NCI-H510A treated with DMSO at 0.1 percent for 48 hours (cell line): ENCODE results near the gene RGS6.

ENCODE experiments used
- DNase-seq: peaks from one replicate; lab custom pipeline; 2025; lab: John Stamatoyannopoulos, UW

The RGS6 gene

DNA sequence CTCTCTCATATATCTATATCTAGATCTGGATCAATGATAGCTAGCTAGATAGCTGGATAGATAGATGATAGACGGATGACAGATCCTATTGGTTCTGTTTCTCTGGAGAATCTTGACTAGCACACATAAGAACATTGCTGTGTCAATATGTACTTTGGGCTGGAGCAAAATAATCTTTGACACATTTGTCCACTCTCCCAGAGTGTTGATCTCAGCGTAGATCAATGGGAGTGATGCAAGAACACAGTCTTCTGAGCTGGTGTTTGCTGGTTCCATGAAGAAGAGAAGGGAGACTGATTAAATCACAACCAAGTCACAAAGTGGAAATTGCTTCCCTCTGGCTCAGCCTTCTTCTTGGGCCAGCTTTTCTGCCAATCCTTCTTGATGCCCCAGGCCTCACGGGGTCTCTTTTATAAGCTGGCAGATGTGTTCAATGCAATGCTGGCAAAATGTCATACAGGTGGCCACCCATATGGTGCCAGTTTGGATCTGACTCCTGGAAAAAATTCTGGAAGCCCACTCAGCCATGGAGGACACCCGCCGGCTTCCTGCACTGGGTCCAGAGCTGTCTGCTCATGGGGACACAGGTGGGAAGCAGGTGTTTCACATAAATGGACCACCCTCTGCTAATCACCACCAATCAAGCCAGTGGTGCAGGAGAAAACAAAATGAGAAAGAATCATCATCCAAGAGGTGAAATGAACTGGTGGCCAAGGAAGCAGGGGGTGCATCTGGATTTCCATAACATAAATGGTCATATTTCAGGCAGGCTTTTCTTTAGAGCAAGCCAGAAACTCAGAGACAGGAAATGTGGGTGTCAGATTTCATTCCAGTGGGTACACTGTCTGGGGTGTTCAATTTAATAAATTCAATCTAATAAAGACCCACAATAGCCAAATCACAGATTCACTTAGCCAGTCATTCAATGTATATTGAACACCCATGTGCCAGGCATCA is 651.4 kb downstream of the RGS6 start:
- DNase-seq, result no peak

DNA sequence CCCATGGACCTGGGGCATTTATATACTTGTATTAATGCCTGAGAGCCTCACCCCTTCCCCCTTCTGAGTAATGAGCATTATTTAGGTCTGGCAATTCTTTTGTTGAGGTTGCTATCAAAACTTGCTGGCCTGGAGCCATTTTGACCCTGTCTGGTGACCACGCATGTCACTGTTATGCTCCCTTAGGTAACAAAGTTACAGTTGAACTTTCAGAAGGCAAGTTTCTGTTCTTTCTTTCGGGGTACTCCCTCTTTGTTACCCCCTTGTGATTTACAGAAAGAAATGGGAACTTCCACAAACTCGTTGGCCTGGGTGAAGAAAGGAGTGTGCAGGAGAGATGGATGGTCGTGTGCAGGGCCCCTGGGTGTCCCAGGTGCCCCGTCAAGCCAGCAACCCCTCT is 656.3 kb downstream of the RGS6 start:
- no peak for DNase-seq

DNA sequence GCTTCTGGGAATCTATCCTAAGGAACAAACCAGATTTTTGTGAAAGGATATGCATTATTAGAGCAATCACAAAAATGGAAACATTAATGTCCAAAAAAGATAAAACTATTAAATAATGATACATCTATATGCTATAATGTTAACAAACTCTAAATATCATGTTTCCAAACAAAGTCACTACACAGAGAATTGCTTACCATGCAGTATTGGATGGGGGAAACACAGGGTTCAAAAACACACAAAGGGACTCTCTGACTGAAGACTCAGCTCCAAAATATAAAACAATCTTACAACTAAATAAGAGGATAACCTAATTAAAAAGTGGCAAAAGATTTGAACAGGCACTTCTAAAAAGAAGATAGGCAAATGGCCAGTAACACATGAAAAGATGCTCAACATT is 657.4 kb downstream of the RGS6 start:
- DNase-seq, result no peak

DNA sequence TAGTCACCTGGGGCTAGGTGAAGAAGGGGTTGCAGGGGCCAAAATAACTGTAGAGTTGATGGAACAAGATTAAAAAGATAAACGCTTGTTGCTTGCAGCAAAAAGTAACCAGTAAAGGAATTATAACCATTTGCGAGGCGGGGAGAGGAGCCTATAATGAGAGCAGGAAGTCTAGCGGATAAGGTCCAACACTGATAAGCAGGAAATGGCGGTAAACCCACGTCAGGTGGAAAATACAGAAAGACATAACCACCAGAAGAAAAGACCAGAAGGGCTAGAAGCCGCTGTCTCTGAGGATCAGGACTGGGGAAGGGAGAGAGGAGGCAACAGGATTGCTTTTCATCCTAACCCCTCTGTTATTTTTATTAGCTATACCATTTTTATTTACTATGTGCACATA is 658.3 kb downstream of the RGS6 start:
- no peak for DNase-seq

DNA sequence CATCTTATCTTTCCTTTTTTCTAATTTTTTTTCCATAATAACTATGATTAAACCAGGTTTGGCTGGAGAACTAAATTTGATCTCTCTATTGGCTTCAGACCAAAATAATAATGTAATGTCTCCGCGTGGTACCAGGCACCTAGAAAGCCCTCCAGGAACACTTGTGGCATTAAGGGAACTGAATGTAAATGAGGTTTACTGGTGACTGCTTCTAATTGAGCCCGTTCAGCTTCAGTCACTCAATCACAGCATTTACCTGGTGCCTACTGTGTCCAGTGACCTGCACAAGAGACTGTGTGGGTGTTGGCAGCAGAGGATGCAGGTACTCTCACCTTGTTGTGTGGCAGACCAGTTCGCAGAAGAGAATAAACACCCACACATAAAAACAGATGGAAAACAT is 659.2 kb downstream of the RGS6 start:
- DNase-seq, result no peak

DNA sequence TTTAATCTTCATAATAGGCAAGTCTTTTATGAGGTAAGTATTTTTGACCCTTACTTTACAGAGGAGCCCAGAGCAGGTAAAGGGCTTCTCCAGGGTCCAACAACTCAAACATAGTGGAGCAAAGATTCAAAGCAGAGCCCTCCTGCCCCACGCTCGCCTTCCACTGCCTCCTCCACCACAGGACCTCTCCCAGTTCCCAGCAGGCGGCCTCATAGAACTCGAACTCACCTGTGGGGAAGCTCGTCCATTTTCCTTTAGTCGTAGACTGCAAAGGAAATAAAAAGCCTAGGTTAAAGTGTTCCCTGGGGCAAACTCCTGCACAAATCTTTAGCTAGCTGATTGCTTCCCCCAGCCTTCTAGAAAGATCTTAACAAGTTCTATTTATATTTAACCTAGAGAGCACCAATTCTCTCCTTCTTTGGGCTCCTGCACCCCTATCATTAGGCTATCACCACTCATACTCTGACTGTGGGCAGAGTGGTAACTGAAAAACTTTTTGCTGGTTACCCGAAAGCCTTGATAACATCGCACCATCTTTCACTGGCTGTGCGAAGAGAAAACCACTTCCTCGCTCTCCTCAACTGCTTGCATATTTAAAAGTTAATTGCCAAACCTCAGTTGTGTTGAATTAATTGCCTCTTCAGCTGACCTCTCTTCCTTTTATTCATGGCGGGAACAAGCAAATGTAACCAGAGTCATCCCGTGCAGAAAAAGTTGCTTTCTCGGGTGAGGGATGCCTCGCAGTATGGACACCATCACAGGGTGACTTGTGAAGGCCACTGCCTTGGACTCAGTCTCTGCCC is 662.1 kb downstream of the RGS6 start:
- no peak for DNase-seq

DNA sequence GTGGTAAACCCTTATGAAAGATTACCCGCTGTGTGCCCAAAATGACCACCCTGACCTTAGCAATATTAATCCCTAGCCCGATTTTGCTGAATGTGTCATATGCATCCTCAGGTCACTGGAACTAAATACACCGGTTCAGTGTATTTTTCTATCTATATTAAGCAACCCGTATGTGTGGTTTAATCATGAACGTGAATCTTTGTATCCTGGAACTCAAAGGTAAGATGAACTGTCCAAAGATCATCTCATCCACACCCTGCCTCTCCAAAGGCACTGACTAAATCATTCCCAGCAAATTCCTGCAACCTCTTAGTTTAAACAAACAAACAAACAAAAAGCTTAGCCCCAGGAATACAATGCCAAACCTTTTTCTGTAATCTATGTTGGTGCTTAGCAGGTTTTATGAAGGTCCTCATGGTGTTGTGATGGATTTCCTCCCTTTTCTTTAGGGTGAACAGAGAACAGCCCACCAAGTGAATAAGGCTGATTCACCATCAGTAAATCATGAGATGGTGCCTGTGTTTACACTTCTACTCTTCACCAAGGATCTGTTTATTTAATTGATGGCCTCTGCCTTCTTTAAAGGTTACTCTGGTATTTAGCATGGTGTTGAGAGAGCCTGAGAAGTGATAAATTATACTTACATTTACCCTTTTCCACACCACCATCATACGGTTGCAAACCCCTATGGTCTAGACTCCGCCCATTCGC is 663.1 kb downstream of the RGS6 start:
- DNase-seq, result no peak

DNA sequence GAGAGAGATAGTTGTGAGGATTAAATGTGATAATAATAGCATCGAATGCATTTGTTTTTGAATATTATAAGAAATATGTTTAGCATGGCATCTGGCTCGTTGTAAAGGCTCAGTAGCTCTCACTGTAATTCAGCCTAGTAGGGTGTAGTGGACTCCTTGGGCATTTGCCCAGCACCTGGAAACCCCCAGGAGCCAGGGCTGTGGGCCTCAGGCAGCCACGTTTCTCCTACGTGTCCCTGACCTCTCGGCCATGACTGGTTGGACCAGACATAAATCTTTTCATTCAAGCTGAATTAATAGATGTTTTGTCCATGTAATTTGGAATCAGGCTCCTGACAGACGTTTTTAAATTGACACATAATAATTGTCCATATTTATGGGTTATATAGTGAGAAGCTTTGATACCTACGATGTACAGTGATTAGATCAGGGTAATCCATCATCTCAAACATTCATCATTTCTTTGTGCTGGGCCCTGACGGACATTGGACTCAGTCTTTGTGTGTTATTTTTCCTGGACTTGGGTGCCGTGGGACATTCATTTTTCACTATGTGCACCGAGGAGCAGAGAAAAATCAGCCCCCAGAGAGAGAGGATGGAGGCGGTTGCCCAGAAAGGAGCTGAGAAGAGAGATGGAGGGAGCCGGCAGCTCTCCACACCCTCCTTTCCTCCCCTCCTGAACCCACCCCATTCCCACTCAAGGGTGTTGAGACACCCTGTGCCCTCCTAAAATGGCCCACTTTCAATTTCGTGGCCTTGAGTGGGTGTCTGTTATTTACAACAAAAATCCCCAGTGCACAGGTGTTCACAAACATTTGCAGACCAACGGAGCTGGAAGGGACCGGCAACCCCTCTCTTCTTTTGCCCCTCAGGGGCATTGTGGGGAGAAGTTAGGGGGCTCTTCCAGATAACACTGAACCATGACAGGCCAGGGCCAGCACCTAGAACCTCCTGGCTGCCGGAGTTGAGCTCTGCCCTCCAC is 665.3 kb downstream of the RGS6 start:
- no peak for DNase-seq

DNA sequence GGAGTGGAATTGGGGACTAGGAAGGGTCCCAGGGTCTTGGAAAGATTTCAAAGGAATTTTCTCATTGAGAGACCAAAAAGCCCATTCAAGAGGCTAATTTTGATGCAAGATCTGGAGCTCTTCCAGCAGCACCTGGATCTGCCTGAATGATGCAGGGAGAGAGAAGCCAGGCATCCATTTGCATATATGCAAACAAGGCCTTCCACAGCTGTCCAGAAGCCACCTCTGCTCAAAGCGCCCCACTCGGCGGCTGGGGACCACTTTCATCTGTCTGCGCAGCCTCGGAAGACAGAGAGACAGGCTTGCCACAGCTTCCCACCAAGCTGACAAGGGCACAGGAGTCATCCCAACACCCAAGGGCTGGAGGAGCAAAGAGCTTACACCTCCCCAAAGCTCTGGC is 666.1 kb downstream of the RGS6 start:
- no peak for DNase-seq

DNA sequence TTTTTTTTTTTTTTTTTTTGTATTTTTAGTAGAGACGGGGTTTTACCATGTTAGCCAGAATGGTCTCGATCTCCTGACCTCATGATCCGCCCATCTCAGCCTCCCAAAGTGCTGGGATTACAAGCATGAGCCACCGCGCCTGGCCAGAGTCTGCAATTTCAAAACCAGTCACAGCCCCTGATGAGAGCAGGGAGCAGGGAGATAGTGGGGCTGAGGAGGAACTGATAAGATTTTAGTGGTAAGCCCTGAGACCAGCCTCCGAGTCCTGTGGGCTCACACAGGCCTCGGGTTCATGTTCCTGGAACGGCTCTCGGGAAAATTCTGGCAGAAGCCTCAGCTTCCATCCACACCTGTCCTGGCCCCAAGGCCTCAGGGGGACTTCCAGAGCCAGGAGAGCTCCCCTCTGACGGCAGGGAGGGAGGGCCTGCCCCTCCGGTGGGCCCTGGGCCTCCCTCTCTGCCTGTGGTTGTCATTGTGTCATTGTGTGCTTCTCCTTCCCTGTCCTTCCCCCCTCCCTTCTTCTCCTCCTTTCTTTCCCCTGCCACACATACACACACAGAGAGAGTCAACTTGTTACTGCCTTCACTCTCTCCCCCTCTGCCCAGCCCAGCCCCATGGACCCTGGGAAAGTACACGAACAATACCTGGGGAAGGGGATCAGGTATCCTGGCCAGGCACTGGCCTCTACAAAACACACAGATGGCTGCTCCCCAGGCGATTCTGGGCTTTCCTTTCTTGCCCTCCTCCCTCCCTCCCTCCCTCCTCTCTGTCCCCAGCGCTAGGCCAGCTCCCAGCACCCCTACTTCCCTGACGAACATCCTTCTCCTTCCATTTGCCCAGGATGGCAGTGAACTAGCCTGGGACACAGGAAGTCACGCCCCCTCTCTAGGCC is 667.6 kb downstream of the RGS6 start:
- no peak for DNase-seq

DNA sequence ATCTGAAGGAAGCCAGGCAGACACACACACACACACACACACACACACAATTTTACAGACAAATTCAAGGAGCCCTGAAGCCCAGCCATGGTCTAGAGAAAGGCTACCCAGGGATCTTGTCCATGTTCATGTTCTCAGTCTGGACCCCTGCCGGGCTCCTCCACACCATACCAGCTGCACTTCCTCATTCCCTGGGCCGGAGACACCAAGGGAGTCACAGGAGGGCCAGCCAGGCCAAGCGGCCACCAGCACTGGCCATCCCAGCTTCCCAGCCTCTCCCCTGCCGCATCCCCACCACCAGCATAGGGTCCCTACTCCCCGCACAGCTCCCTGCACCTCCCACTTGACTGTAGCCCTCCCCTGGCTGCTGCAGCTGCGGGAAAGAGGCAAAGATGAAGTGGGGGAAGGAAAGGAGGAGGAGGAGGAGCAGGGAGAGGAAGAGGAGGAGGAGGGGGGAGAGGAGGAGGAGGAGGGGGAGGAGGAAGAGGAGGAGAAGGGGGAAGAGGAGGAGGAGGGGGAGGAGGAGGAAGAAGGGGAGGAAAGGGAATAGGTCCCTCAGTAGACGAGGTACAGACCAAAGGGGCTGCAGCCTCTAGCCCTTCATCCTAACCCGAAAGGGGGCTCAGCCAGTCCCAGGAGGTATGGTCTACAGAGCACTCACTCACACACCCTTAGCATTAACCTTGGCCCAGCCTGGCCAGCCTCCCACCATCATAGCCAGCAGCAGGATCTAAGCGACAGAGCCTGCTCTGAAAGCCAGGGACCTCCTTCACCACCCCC is 668.5 kb downstream of the RGS6 start:
- no peak for DNase-seq

DNA sequence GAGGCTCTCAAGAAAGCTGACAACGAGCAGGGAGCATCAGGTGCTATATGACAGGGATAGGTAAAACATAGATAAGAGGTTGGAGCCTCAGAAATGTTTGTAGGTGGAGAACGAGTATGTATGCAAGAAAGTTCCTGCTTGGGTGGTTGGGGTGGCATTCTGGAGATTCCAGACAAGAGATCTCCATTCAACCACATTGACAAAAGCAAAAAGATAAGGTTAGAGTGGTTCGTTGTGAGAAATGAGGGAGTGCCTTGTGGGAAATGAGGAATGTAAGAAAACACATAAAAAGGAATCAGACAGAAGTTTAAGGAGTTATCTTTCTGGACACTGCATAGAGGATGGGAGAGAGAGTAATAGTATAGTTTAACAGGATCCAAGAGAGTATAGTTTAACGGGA is 671.4 kb downstream of the RGS6 start:
- DNase-seq, result no peak

DNA sequence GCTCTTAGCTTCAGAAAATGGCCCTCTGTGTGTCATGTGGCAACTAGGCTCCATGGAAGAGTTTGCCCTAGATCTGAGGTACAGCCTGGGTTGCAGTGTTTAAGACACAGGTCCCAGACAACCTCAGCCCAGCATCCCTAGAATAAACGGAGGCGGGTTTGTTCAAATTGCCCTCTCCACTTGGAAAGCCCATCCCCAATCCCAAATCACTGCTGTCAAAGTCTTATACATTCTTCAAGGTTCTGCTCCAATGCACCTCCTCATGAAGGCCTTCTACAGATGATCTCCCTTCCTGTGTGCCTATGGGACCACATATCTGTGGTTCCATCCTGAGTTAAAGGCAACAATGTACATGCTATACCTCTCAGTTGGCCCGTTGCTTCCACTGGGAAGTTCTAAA is 671.9 kb downstream of the RGS6 start:
- no peak for DNase-seq

DNA sequence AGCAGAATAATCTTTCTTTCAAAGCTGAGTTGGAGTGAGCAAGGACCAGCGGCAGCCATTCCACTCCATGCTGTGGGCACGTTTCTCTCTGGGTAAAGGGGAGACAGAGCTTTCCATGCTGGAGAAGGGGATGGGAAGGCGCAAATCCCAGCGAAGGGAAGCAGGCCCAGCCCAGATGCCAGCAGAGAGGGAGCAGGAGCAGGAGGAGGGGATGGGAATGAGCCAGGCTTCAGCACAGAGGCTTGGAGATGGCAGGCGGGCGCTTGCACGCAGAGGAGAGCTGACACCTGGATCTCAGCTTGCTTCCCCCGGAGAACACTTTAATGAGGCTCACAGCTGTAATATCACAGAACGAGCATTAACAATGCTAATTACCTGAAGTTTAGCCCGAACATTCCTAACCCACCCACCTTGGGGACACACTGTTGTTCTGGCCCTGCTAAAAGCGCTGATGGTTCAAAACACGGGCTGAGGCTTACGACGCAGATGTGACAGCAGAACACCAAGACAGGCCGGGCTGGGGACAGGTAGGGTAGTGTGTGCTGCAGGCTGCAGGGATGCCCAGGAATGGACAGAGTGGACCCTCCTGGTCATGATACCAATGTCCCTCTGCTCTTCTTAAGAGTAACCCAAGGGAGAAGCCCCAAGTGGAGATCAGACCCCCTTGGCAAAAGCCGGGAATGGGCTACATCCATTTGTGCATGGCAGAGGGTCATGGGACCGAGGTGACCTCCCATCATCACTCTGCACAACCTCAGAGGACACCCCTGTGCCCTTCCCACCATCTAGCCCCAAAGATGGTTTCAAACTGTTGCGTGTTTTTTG is 673.1 kb downstream of the RGS6 start:
- no peak for DNase-seq

DNA sequence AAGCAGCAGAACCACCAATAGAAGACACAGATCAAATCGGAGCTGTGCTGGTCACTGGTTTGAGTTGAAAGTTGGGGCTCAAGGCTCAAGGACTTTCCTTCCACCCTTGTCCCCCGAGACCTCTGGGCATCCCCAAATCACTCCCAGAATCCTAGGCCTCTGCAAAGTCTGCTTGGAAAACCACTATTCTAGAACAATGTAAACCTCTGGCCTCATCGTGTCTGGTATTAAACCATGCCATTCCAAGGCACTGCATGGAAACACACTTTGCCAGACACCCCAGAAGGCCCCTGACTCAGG is 673.6 kb downstream of the RGS6 start:
- no peak for DNase-seq

DNA sequence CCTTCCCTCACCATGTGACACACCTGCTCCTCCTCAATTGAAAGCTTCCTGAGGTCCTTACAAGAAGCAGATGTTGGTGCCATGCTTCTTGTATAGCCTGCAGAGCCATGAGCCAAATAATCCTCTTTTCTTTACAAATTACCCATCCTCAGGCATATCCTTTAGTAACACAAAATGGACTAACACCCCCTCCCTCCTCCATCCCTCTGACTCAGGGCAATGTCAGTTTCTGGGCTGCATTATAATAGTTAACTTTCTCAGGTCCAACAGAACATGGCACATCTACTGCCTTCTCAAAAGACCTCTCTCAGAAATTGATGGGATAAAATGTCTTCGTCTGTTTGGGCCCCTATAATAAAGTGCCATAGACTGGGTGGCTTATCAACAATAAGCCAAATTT is 674.6 kb downstream of the RGS6 start:
- DNase-seq, result no peak

DNA sequence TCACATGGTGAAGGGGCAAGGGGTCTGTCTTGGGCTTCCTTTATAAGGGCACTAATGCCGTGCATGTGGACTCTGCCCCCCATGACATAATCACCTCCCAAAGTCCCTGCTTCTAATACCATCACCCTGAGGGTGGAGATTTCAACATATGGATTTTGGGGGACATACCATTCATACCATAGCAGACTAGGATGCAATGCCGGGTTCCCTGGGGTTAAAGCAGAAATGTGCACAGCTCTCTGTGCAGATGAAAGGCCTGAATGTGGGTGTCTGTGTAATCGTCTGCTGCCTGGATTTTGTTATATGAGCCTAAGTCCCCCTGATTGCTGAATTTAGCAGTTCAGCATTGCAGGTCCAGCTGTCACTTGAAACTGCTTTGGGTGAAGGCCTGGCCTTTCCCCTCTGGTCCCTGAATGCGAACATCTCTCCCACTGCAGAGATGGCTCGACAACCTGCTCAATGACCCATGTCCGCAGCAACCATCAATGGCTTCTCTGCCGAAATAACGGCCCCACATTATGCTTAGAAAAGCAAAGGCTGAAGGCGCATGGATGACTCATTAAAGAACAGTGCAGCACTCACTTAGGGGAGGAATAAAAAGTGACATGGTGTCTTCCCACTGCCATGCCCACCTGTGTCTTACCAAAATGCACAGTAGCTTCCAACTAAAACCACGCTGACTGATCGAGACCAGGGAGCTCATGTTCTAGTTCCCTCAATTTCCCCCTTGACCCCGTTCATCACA is 675.3 kb downstream of the RGS6 start:
- no peak for DNase-seq
